ENCODE data around the gene LAMA1. TPM values are rescaled to one million over a fixed set of nuclear protein-coding genes. Genes with fewer than 3 reads are reported as not detected.

Gene LAMA1
- total RNA-seq, 1 experiment from 2014 or later = not detected

GRCh38 chr18:7094427-7094826, 23.2 kb downstream of the LAMA1 start:
- no peak for TF ChIP-seq EZH2 (IDR thresholded peaks at IDR 0.05; ENCODE audit: borderline replicate concordance, low read depth, low read length, poor library complexity, severe bottlenecking)
- TF ChIP-seq, protein P1, sequence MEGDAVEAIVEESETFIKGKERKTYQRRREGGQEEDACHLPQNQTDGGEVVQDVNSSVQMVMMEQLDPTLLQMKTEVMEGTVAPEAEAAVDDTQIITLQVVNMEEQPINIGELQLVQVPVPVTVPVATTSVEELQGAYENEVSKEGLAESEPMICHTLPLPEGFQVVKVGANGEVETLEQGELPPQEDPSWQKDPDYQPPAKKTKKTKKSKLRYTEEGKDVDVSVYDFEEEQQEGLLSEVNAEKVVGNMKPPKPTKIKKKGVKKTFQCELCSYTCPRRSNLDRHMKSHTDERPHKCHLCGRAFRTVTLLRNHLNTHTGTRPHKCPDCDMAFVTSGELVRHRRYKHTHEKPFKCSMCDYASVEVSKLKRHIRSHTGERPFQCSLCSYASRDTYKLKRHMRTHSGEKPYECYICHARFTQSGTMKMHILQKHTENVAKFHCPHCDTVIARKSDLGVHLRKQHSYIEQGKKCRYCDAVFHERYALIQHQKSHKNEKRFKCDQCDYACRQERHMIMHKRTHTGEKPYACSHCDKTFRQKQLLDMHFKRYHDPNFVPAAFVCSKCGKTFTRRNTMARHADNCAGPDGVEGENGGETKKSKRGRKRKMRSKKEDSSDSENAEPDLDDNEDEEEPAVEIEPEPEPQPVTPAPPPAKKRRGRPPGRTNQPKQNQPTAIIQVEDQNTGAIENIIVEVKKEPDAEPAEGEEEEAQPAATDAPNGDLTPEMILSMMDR (conservative IDR thresholded peaks at IDR 0.05; ENCODE audit: low read depth, low read length) = no peak
- Histone ChIP-seq H3K36me3 (ENCODE audit: insufficient read depth, low read length, poor library complexity, severe bottlenecking) (no peaks in the 10 kb centered on the region), H3K9me3 (ENCODE audit: low read depth, low read length, poor library complexity, severe bottlenecking) (peaks cover 12% of the 10 kb centered on the region), H3K27me3 (replicated peaks; ENCODE audit: insufficient read depth, low read depth, low read length, poor library complexity) (no peaks in the 10 kb centered on the region), H3K4me1 (ENCODE audit: insufficient read depth, low read length, poor library complexity, severe bottlenecking) (no peaks in the 10 kb centered on the region), H3K27ac (ENCODE audit: low read depth, low read length, poor library complexity, severe bottlenecking) (no peak overlapping the region), H3K4me3 (ENCODE audit: low read depth, low read length, poor library complexity, severe bottlenecking) (no peak overlapping the region)
- intact Hi-C loops (cut with micrococcal nuclease; ENCODE audit: unreplicated experiment) = no loop called here
- no peak for DNase-seq (ENCODE audit: low spot score)
- BruUV-seq (replicated peaks) = no TSS peak
- ChIA-PET CTCF (no interaction called here), POLR2A (ENCODE audit: low non-redundant PET) (interaction anchor here (0.7 kb wide), 1 partner anchor 292 kb away, joined by 20 read pairs; no protein-coding TSS in a partner anchor)

- intact Hi-C loops (cut with micrococcal nuclease; ENCODE audit: unreplicated experiment) = no loop called here
- no peak overlapping the region for H3K27ac ChIP-seq (ENCODE audit: low read depth, low read length, poor library complexity, severe bottlenecking)
- ChIA-PET CTCF (no interaction called here), POLR2A (ENCODE audit: low non-redundant PET) (no interaction called here)
- DNase-seq (ENCODE audit: low spot score) = no peak
- no peaks in the 10 kb centered on the region for H3K4me1 ChIP-seq (ENCODE audit: insufficient read depth, low read length, poor library complexity, severe bottlenecking)
- BruUV-seq (replicated peaks) = no TSS peak
- H3K9me3 ChIP-seq (ENCODE audit: low read depth, low read length, poor library complexity, severe bottlenecking) = peaks cover 17% of the 10 kb centered on the region
- no peak overlapping the region for H3K4me3 ChIP-seq (ENCODE audit: low read depth, low read length, poor library complexity, severe bottlenecking)
- no peaks in the 10 kb centered on the region for H3K27me3 ChIP-seq (replicated peaks; ENCODE audit: insufficient read depth, low read depth, low read length, poor library complexity)
- no peaks in the 10 kb centered on the region for H3K36me3 ChIP-seq (ENCODE audit: insufficient read depth, low read length, poor library complexity, severe bottlenecking)
- TF ChIP-seq, protein P1 (conservative IDR thresholded peaks at IDR 0.05; ENCODE audit: low read depth, low read length) = no peak
- TF ChIP-seq EZH2 (IDR thresholded peaks at IDR 0.05; ENCODE audit: borderline replicate concordance, low read depth, low read length, poor library complexity, severe bottlenecking) = no peak
These were observed 26.8 kb downstream of the LAMA1 start for GRCh38 chr18:7090771-7091170.

DNA sequence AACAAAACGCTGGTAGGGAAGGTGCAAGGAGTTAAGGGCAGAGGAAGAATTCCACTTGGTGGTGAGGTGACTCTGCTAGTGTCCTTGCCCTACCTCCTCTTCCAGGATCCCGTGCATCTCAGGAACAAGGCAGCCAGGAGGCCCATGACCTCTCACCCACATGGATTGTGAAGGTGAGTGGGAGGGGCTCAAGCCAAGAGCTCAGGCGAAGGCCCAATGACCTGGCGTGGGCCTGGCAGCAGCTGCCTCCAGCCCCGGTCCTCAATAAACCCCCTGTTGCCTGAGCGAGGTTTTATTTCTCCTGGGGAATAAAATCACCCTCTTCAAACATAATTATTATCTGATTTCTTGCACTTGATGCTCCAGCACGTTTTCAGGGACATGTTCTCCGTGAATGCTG, 28.2 kb downstream of the LAMA1 start:
- intact Hi-C loops (cut with micrococcal nuclease; ENCODE audit: unreplicated experiment) = no loop called here
- no peaks in the 10 kb centered on the region for H3K27me3 ChIP-seq (replicated peaks; ENCODE audit: insufficient read depth, low read depth, low read length, poor library complexity)
- no peaks in the 10 kb centered on the region for H3K4me1 ChIP-seq (ENCODE audit: insufficient read depth, low read length, poor library complexity, severe bottlenecking)
- H3K36me3 ChIP-seq (ENCODE audit: insufficient read depth, low read length, poor library complexity, severe bottlenecking) = no peaks in the 10 kb centered on the region
- no peak overlapping the region for H3K4me3 ChIP-seq (ENCODE audit: low read depth, low read length, poor library complexity, severe bottlenecking)
- BruUV-seq (replicated peaks) = no TSS peak
- no peak for DNase-seq (ENCODE audit: low spot score)
- ChIA-PET CTCF (no interaction called here), POLR2A (ENCODE audit: low non-redundant PET) (no interaction called here)
- peaks cover 14% of the 10 kb centered on the region for H3K9me3 ChIP-seq (ENCODE audit: low read depth, low read length, poor library complexity, severe bottlenecking)
- no peak for TF ChIP-seq EZH2 (IDR thresholded peaks at IDR 0.05; ENCODE audit: borderline replicate concordance, low read depth, low read length, poor library complexity, severe bottlenecking)
- TF ChIP-seq, protein P1 (conservative IDR thresholded peaks at IDR 0.05; ENCODE audit: low read depth, low read length) = no peak
- no peak overlapping the region for H3K27ac ChIP-seq (ENCODE audit: low read depth, low read length, poor library complexity, severe bottlenecking)
